GM23248 (cell line): Measurements from ENCODE around the gene METTL5. TPM values are rescaled to one million over a fixed set of nuclear protein-coding genes. Genes with fewer than 3 reads are reported as not detected.
"Not testable (repeated sequence)": the region's sequence is repeated elsewhere in the genome, so short reads cannot be mapped to it uniquely, and the experiment has no call there.

ENCODE experiments used
- DNase-seq: peaks from one replicate; pipeline ENCODE4 v3.0.0-alpha.2; 2015
- H2AFZ ChIP-seq: fragments of 200-600 bp; sonication (generic); 2 replicates; pipeline ENCODE4 v1.6.1; 2016; ENCODE audit warnings: antibody characterized with exemption
- H3F3A ChIP-seq: fragments of 200-600 bp; sonication (generic); 2 replicates; pipeline ENCODE4 v1.6.1; 2016; ENCODE audit warnings: mild to moderate bottlenecking, antibody characterized with exemption, mixed run types; ENCODE audit not compliant: insufficient read depth
- H3K27ac ChIP-seq: fragments of 200-600 bp; sonication (generic); 2 replicates; pipeline ENCODE4 v1.5.1; 2016; ENCODE audit warnings: mild to moderate bottlenecking
- H3K27me3 ChIP-seq: fragments of 200-600 bp; sonication (generic); replicated peaks from 2 replicates; pipeline ENCODE4 v1.6.1; 2016; ENCODE audit warnings: mild to moderate bottlenecking; ENCODE audit not compliant: insufficient read depth
- H3K36me3 ChIP-seq: fragments of 200-600 bp; sonication (generic); 2 replicates; pipeline ENCODE4 v1.6.1; 2016; ENCODE audit warnings: low read depth, mild to moderate bottlenecking
- H3K4me1 ChIP-seq: fragments of 200-600 bp; sonication (generic); 2 replicates; pipeline ENCODE4 v1.6.1; 2016; ENCODE audit warnings: mild to moderate bottlenecking; ENCODE audit not compliant: insufficient read depth
- H3K4me2 ChIP-seq: fragments of 200-600 bp; sonication (generic); one replicate; pipeline ENCODE4 v1.6.1; 2016; ENCODE audit warnings: mild to moderate bottlenecking; ENCODE audit not compliant: unreplicated experiment
- H3K4me3 ChIP-seq: fragments of 200-600 bp; sonication (generic); 2 replicates; pipeline ENCODE4 v1.5.1; 2016; ENCODE audit warnings: mild to moderate bottlenecking
- H3K79me2 ChIP-seq: fragments of 200-600 bp; sonication (generic); 2 replicates; pipeline ENCODE4 v1.6.1; 2016; ENCODE audit warnings: mild to moderate bottlenecking; ENCODE audit not compliant: insufficient read depth
- H3K9ac ChIP-seq: fragments of 200-600 bp; sonication (generic); 2 replicates; pipeline ENCODE4 v1.6.1; 2016; ENCODE audit warnings: mild to moderate bottlenecking
- H3K9me2 ChIP-seq: fragments of 200-600 bp; sonication (generic); 2 replicates; pipeline ENCODE4 v1.6.1; 2016; ENCODE audit warnings: mixed run types, mild to moderate bottlenecking, moderate library complexity; ENCODE audit not compliant: insufficient read depth
- H3K9me3 ChIP-seq: fragments of 200-600 bp; sonication (generic); one replicate; pipeline ENCODE4 v1.6.1; 2017; ENCODE audit warnings: low read depth
- H4K20me1 ChIP-seq: fragments of 200-600 bp; sonication (generic); 2 replicates; pipeline ENCODE4 v1.6.0; 2016; ENCODE audit not compliant: insufficient read depth
- EZH2 ChIP-seq: fragments of 200-600 bp; sonication (generic); IDR thresholded peaks from 2 replicates; pipeline ENCODE4 v1.6.1; 2018; ENCODE audit warnings: antibody characterized with exemption, mild to moderate bottlenecking; ENCODE audit not compliant: insufficient read depth, poor library complexity, severe bottlenecking
- EZH2phosphoT487 ChIP-seq: fragments of 200-600 bp; sonication (generic); IDR thresholded peaks from 2 replicates; pipeline ENCODE4 v1.6.1; 2018; ENCODE audit warnings: antibody characterized with exemption, moderate library complexity, mild to moderate bottlenecking, low read depth; ENCODE audit not compliant: insufficient read depth
- WGBS, 2 experiments: methylation state at CpG; one replicate each; pipeline ENCODE4 v1.1.6; 2015 to 2017; ENCODE audit warnings: low lambda C conversion rate in 2 of 2, low coverage in 1 of 2; ENCODE audit errors: missing lambda C conversion rate in 2 of 2; 5-methylcytosine and 5-hydroxymethylcytosine counted together
- in situ Hi-C: fragments of 300-500 bp; cut with MboI; formaldehyde crosslinking; loops from 2 replicates; pipeline ENCODE4 v1.15.0; 2020
- polyA plus RNA-seq: library from polyadenylated mRNA; unstranded; fragments of >200 nt; fragmentation: Nextera tagmentation; extraction: Ambion mirVana; gene quantifications from 2 replicates; pipeline ENCODE4 v1.2.1, GENCODE V29; 2016
- total RNA-seq: library from RNA; depleted of rRNA; stranded (reverse); fragments of >200 nt; shearing (Covaris generic); gene quantifications from 2 replicates; pipeline ENCODE4 v1.2.3, GENCODE V29; 2014

The METTL5 gene
- total and polyA plus RNA-seq, 2 experiments from 2014 or later: 29.2 to 83.2 TPM

DNA sequence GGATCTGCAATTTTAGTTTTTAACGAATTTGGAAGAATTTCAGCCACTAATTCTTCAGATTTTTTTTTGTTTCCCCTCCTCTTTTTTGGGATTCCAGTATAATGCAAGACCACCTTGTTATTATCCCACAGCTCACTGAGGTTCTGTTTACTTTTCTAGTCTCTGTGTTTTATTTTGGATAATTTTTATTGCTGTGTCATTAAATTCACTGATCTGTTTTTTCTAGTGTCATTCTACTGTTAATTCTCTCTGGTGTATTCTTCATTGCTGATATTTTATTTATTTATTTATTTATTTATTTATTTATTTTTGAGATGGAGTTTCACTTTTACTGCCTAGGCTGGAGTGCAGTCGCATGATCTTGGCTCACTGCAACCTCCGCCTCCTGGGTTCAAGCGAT, 34.7 kb upstream of the METTL5 start:
- no peaks in the 10 kb centered on the region for H3F3A ChIP-seq
- no peaks in the 10 kb centered on the region for H4K20me1 ChIP-seq
- H3K9me2 ChIP-seq: no peaks in the 10 kb centered on the region
- WGBS, 2 experiments: 95 to 99% methylated on average over 4 of the region's 4 CpGs
- H3K4me3 ChIP-seq: no peak overlapping the region
- no peak for DNase-seq
- no peaks in the 10 kb centered on the region for H3K4me1 ChIP-seq
- in situ Hi-C loops: no loop called here
- H3K79me2 ChIP-seq: peaks cover 91% of the 10 kb centered on the region
- H3K4me2 ChIP-seq: no peak overlapping the region
- H2AFZ ChIP-seq: no peak overlapping the region
- H3K27ac ChIP-seq: no peak overlapping the region
- no peaks in the 10 kb centered on the region for H3K27me3 ChIP-seq
- H3K9ac ChIP-seq: no peak overlapping the region
- TF ChIP-seq EZH2: no peak
- no peak for TF ChIP-seq EZH2phosphoT487
- H3K36me3 ChIP-seq: no peaks in the 10 kb centered on the region
- H3K9me3 ChIP-seq: peaks cover 3% of the 10 kb centered on the region

DNA sequence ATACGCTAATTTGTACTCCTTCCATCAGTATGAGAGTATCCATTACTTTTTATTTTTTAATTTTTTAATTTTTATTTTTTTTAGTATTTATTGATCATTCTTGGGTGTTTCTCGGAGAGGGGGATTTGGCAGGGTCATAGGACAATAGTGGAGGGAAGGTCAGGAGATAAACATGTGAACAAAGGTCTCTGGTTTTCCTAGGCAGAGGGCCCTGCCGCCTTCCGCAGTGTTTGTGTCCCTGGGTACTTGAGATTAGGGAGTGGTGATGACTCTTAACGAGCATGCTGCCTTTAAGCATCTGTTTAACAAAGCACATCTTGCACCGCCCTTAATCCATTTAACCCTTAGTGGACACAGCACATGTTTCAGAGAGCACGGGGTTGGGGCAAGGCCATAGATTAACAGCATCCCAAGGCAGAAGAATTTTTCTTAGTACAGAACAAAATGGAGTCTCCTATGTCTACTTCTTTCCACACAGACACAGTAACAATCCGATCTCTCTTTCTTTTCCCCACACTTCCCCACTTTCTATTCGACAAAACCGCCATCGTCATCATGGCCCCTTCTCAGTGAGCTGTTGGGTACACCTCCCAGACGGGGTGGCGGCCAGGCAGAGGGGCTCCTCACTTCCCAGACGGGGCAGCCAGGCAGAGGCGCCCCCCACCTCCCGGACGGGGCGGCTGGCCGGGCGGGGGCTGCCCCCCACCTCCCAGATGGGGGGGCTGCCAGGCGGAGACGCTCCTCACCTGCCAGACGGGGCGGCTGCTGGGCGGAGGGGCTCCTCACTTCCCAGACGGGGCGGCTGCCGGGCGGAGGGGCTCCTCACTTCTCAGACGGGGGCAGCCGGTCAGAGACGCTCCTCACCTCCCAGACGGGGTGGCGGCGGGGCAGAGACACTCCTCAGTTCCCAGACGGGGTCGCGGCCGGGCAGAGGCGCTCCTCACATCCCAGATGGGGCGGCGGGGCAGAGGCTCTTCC, 30.9 kb upstream of the METTL5 start:
- H4K20me1 ChIP-seq, H3K9me2 ChIP-seq, in situ Hi-C loops, H2AFZ ChIP-seq, H3K27me3 ChIP-seq, H3F3A ChIP-seq, H3K9me3 ChIP-seq, H3K4me1 ChIP-seq, H3K4me3 ChIP-seq, DNase-seq, H3K4me2 ChIP-seq, H3K27ac ChIP-seq, H3K9ac ChIP-seq, H3K36me3 ChIP-seq: not testable (repeated sequence)
- WGBS, 2 experiments: 94 to 95% methylated on average over 12 to 42 of the region's 42 CpGs
- H3K79me2 ChIP-seq: peaks cover 91% of the 10 kb centered on the region

DNA sequence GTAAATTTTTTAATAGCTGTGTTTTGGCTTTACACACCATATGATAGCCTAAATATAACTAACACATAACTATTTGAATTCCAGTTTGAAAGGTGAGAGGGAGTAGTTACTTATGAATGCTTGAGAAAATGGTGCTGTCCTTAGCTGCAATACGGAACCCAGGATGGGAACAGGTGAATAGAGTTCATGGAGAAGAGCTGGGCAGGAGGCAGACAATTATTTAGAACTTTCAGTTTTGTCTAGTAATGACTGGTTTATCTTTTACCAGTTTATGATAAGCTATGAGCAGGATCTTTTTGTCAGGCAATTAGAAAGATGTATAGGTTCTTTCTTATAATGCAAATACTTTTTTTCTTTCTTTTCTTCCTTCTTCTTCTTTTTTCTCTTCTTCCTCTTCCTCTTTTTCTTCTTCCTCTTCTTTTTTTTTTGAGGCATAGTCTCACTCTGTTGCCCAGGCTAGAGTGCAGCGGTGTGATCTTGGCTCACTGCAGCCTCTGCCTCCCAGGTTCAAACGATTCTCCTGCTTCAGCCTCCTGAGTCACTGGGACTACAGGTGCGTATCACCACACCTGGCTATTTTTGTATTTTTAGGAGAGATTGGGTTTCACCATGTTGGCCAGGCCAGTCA, 28.4 kb upstream of the METTL5 start:
- Histone ChIP-seq H3K4me2 (no peak overlapping the region), H3K79me2 (peaks cover 91% of the 10 kb centered on the region), H3F3A (no peaks in the 10 kb centered on the region), H3K9me3 (no peaks in the 10 kb centered on the region), H3K4me3 (no peak overlapping the region), H3K4me1 (no peaks in the 10 kb centered on the region), H3K27me3 (no peaks in the 10 kb centered on the region), H3K36me3 (no peaks in the 10 kb centered on the region), H3K9ac (no peak overlapping the region), H2AFZ (no peak overlapping the region), H3K27ac (no peak overlapping the region), H3K9me2 (no peaks in the 10 kb centered on the region), H4K20me1 (0 out of 2 replicates have a peak, but pooled peaks cover 3% of the 10 kb centered on the region)
- WGBS, 2 experiments: 92 to 94% methylated on average over 4 of the region's 4 CpGs
- TF ChIP-seq EZH2phosphoT487: no peak
- no peak for TF ChIP-seq EZH2
- in situ Hi-C loops: no loop called here
- DNase-seq: no peak

DNA sequence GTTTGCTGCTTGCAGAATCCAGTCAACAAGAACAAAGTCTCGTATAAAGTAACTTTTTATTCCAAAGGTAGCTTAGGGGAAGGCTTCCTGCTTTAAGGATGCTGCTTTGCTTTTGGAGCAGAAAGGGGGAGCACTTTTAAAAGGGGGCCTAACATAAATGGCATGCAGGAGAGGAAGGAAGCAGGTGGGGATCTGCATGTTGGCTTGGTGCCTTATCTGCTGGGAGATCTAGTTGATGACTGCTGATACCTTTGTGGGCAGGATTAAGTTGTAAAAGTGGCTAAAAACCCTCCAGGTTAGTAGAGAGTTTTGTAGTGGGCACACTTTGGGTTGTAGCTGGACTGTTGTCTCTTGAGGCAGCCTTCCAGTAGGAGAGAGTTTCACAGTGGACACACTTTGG, 25.0 kb upstream of the METTL5 start:
- Histone ChIP-seq H3K9me2 (no peaks in the 10 kb centered on the region), H3K4me2 (no peak overlapping the region), H3K27me3 (no peaks in the 10 kb centered on the region), H2AFZ (no peak overlapping the region), H3K4me3 (no peak overlapping the region), H4K20me1 (peaks cover 16% of the 10 kb centered on the region; the same call in 1 of the 2 replicates), H3K79me2 (peaks cover 100% of the 10 kb centered on the region), H3K9ac (no peak overlapping the region), H3K36me3 (no peaks in the 10 kb centered on the region), H3K4me1 (0 out of 2 replicates have a peak, but pooled peaks cover 3% of the 10 kb centered on the region), H3K27ac (no peak overlapping the region), H3F3A (no peaks in the 10 kb centered on the region), H3K9me3 (no peaks in the 10 kb centered on the region)
- in situ Hi-C loops: no loop called here
- no peak for TF ChIP-seq EZH2
- no peak for DNase-seq
- WGBS, 2 experiments: 95 to 100% methylated on average over 1 of the region's 1 CpG

DNA sequence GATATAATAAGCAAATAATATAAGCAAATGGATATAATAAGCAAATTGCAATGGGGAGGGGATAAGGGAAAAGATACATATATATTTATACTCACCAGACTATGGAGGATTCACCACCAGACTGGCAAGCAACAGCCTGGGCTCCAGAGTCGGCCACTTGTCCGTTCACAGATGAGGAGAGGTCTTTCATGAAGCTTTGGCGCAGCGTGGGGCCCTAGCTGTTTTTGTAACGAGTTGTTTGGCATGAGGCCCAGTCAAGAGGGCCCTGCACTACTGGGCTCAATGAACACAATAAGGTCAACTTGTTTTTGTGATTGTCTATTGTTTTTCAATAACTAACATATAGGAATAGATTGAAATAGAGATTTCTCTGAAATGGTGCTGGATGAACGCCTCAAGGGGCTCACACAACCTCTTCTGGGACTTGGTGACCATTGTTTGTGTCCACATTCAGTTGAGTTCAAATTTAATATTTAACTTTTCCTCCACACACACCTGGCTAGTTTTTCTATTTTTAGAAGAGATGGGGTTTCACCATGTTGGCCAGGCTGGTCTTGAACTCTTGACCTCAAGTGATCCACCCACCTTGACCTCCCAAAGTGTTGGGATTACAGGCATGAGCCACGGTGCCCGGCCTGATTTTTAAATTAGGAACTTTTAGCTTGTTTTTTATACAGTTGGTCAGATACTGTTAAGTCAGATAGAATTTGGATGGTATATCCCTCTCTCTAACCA, 24.4 kb upstream of the METTL5 start:
- Histone ChIP-seq H4K20me1 (peaks cover 18% of the 10 kb centered on the region; the same call in 1 of the 2 replicates), H3K79me2 (peaks cover 100% of the 10 kb centered on the region)
- in situ Hi-C loops, DNase-seq, H3K27ac ChIP-seq, H2AFZ ChIP-seq, H3K9ac ChIP-seq, H3K36me3 ChIP-seq, H3K4me3 ChIP-seq, H3K4me1 ChIP-seq, H3K27me3 ChIP-seq, H3F3A ChIP-seq, H3K4me2 ChIP-seq, H3K9me2 ChIP-seq, H3K9me3 ChIP-seq: not testable (repeated sequence)
- 88 to 90% methylated on average over 8 of the region's 8 CpGs for WGBS, 2 experiments
